Superior temporal gyrus (tissue), 1 donor: ENCODE results near the gene KIAA1671.
A peak's percentile ranks its signal among the peaks of the same experiment; 100 is the strongest.

Experiments used
- DNase-seq: peaks from one replicate; pipeline ENCODE4 v3.0.0-alpha.2; 2016; ENCODE audit errors: extremely low spot score

Gene KIAA1671

DNA sequence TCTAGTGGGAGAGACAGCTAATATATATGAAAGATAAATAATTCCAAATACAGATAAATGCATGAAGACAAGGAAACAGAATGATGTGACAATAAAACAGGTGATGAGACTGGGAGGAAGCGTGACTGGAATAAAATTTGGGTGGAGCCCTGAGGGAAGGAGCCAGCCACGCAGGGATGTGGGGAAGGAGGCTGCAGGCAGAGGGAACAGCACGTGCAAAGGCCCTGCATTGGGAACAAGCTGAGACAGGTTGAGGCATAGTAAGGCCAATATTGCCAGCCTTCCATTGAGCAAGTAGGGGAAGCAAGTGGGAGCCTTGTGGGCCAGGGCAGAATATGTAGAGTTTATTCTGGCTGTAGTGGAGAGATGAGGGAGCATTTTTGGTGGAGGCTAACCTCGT is 139.6 kb downstream of the KIAA1671 start:
- DNase-seq = no peak

GRCh38 chr22:25094579-25094978 is 142.1 kb downstream of the KIAA1671 start:
- DNase-seq = no peak

DNA sequence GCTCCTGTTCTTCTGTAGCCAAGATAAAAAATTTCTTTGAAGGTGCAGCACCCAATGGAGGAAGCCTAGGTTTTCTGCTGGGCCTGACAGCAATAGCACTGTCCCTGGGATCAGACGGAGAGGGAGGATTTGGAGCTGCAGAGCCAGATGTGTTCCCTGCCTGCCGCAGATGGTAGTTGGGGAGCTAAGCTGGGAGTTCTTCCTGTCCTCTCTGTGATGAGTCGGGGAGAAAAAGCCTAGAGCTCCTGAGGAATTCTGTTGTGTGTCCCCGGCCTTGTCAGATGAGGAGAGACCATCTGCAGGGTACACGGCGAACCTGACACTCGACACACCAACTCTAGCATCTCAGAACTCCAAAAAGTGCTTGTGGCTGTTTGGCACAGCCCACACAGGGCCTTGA is 143.4 kb downstream of the KIAA1671 start:
- DNase-seq = no peak

GRCh38 chr22:25096638-25097405 is 144.3 kb downstream of the KIAA1671 start:
- DNase-seq = no peak

GRCh38 chr22:25098445-25099081 is 146.0 kb downstream of the KIAA1671 start:
- DNase-seq = no peak

DNA sequence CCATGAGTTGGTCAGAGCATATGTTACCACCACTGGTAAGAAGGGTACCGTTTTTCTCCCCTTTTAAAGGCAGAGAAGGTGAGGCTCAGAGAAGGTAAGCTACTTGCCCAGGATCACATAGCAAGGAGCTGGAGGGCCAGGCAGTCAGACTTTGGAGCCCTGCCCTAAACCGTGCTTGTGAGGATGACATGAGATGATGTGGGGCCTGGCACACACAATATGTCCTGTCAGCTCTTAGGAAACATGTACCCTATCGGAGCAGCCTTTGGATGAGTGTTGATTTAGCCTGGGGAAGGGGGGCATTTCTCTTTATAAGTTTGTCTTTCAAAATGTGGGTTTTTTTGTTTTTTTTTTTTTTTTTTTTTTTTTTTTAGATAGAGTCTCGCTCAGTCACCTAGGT is 146.7 kb downstream of the KIAA1671 start:
- no peak for DNase-seq

GRCh38 chr22:25100402-25100801 is 147.9 kb downstream of the KIAA1671 start:
- no peak for DNase-seq

DNA sequence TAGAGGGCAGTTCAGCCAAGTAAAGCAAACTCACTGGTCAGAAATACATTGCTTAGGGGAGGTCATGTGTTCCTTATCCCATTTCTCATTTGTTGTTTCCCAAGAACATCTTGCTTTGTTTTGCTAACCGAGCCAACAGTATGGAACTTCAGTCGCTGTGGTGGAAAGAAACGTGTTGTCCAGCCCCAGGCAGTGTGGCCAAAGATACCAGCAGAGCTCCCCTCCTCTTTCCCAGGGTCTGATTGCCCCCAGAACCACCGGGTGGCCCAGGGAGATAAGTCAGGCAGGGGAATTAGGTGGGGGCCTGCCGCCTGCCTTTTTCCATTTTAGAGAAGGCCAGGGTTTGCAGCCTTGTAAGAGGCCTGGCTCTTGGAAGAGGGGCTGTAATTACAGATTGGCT is 148.4 kb downstream of the KIAA1671 start:
- no peak for DNase-seq

- no peak for DNase-seq
Measured at GRCh38 chr22:25101501-25101900, 149.0 kb downstream of the KIAA1671 start.

GRCh38 chr22:25101986-25102385 is 149.5 kb downstream of the KIAA1671 start:
- no peak for DNase-seq

DNA sequence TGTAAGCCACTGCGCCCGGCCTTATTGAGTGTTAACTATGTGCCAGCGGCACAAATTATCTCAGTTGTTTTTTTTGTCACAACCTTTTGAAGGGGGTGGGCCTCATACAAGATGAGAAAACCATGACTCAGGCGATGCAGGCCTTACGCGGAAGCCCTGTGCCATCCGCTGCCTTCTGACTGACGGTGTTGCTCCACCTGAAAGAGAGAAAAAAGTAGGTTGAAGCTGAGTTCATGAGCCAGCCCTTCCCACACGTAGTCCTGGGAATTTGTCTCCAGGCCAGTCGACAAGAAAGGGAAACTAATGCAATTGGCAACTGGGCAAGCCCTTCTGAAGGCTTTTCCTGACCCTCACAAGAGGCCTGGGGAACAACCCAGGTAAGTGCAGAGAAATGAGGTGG is 150.2 kb downstream of the KIAA1671 start:
- DNase-seq = no peak

DNA sequence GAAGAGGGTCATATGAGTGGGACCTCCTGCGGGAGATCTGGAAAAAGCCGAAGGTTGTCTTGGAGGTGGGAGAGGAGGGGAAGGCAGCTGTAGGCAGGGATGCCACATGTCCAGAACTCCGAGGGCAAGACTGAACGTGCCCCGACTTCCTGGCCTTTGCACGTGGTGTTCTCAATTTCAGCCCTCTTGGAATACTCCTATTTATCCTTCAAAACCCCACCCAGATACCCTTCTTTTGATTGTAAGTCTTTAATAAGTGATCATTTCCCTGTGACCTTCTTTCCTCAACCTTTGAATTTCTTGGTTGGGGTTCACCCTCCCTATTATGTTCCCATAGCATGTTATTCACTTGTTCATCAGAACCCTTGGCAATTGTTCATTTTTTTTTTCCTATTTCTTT is 151.9 kb downstream of the KIAA1671 start:
- no peak for DNase-seq

- no peak for DNase-seq
Measured at GRCh38 chr22:25105817-25106650, 153.5 kb downstream of the KIAA1671 start.

GRCh38 chr22:25109878-25110595 is 157.5 kb downstream of the KIAA1671 start:
- no peak for DNase-seq

- DNase-seq = no peak
Measured at GRCh38 chr22:25110596-25110845, 158.0 kb downstream of the KIAA1671 start.

DNA sequence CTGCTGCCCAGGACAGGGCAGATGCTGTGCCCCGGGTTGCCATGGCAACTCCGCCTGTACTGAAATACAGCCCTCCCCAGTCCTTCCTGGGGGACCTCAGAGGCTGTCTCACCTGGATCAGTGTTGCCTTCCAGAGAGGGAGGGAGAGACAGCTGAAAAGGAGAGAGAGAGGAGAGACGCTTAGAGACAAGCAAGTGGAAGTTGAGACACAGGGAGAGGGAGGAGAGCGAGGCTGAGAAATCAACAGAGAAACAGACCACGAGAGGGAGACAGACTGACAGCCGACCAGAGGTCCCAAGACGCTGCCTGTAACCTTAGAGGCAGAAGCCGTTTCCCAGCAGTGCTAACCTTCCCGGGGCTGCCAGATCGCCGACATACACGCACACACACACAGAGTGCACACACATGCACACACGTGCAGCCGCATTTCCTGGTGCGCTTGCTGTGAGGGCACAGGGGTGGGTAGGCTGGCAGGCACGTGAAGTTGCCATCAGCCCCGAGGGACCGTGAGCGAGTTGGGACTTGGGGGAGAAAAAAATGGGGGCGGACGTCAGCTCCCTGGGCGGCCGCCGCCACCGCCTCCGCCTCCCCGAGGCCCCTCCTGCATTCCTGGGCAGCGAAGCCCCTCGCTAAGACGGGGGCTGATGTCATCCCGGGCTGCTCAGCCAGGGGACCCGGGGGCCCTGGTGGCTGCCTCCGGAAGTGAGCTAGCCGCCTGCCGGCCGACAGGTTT is 158.5 kb downstream of the KIAA1671 start:
- DNase-seq = peak; percentile 74

DNA sequence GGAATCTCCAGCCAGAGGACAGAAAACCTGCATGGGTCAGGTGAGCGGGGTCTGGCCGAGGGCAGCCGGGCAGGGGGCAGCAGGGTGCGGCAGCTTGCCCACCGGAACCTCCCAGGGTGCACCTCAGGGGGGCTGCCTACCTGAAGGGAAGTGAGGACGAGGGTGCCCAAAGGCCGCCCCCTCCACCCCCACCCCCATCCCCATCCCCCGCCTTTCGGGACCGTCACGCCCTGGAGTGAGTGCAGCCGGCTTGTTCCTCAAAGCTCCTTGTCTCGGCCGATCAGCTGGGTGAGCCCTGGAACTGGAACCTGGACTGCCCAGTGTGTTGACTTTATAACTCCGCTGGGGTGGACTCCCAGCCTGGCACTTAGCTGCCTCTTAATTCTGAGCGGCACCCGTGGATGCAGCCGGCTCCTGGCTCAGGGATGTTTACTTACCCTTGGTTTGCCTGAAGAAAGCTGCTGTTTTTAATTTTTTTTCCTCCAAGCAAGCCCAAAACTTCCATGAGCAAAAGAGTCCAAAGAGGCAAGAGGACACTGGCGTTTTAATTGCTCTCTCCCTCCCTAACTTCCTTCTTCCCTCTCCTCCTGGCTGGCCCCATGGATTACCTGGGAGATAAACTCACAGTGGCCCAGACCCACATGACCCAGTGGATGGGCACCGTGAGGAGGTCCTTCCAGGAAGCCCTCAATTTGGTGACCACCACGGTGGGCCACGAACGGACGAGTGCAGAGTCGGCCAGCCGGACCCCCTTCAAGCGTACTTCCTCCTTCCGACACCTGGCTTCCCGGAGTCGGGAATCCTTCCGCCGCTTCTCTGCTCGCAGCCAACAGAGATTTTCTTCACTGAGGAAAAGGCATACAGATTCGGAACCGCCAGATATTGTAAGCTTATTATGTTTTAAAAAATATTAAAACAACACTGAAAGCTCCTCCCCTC is 159.3 kb downstream of the KIAA1671 start:
- no peak for DNase-seq

- DNase-seq = no peak
Measured at GRCh38 chr22:25112538-25113253, 160.2 kb downstream of the KIAA1671 start.

GRCh38 chr22:25113316-25113721 is 160.8 kb downstream of the KIAA1671 start:
- no peak for DNase-seq
